Measurements from ENCODE around the gene MGLL.

DNA sequence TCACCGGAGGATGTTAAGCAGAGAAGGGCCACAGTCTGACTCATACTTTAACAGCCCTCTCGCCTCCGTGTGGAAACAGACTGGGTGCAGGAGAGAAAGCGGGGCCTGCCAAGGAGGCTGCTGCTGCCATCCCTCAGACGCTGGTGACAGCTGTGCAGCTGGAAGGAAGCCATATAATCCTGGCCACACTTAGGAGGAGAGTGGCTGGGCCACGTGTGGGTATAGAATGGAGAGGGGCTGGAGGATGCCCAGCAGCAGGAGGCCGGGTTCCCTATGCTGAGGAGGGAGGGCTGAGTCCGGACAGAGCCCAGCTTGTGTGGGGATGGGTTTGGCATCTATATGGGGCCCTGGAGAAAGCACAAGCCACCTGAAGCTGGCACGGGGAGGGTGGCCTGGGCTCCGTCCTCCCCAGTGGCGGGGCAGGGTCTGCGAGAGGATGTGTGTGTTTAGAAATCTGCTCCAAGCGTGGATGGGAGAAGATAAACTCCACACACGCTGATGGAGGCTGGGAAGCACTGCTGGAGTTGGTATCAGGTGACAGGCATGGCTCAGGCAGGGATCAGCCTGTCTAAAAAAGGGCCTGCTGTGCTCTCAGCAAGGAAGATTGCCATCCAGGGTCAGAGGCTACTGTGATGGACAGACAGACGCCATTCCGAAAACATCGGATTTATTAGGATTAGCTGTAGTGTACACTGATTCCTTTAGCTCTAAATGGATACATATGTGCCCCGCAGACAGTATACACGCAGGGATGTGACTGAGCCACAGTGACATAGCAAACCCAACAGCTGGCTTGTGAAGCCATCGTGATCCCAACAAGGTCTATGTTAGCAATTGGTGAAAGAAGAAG is 133.7 kb downstream of the MGLL start:
- TF ChIP-seq EZH2 (IDR thresholded peaks at IDR 0.05) (no peak), ZFX (IDR thresholded peaks at IDR 0.05) (no peak), JUND (IDR thresholded peaks at IDR 0.05) (no peak), EGR1 (IDR thresholded peaks at IDR 0.05; ENCODE audit: low read depth) (no peak), EZH2phosphoT487 (IDR thresholded peaks at IDR 0.05; ENCODE audit: borderline replicate concordance) (no peak), POLR2AphosphoS5 (IDR thresholded peaks at IDR 0.05; ENCODE audit: low read depth, low read length) (no peak)
- TF ChIP-seq, protein P1, sequence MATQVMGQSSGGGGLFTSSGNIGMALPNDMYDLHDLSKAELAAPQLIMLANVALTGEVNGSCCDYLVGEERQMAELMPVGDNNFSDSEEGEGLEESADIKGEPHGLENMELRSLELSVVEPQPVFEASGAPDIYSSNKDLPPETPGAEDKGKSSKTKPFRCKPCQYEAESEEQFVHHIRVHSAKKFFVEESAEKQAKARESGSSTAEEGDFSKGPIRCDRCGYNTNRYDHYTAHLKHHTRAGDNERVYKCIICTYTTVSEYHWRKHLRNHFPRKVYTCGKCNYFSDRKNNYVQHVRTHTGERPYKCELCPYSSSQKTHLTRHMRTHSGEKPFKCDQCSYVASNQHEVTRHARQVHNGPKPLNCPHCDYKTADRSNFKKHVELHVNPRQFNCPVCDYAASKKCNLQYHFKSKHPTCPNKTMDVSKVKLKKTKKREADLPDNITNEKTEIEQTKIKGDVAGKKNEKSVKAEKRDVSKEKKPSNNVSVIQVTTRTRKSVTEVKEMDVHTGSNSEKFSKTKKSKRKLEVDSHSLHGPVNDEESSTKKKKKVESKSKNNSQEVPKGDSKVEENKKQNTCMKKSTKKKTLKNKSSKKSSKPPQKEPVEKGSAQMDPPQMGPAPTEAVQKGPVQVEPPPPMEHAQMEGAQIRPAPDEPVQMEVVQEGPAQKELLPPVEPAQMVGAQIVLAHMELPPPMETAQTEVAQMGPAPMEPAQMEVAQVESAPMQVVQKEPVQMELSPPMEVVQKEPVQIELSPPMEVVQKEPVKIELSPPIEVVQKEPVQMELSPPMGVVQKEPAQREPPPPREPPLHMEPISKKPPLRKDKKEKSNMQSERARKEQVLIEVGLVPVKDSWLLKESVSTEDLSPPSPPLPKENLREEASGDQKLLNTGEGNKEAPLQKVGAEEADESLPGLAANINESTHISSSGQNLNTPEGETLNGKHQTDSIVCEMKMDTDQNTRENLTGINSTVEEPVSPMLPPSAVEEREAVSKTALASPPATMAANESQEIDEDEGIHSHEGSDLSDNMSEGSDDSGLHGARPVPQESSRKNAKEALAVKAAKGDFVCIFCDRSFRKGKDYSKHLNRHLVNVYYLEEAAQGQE (IDR thresholded peaks at IDR 0.05; ENCODE audit: low read depth): no peak
- TF ChIP-seq, protein P2, sequence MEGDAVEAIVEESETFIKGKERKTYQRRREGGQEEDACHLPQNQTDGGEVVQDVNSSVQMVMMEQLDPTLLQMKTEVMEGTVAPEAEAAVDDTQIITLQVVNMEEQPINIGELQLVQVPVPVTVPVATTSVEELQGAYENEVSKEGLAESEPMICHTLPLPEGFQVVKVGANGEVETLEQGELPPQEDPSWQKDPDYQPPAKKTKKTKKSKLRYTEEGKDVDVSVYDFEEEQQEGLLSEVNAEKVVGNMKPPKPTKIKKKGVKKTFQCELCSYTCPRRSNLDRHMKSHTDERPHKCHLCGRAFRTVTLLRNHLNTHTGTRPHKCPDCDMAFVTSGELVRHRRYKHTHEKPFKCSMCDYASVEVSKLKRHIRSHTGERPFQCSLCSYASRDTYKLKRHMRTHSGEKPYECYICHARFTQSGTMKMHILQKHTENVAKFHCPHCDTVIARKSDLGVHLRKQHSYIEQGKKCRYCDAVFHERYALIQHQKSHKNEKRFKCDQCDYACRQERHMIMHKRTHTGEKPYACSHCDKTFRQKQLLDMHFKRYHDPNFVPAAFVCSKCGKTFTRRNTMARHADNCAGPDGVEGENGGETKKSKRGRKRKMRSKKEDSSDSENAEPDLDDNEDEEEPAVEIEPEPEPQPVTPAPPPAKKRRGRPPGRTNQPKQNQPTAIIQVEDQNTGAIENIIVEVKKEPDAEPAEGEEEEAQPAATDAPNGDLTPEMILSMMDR (IDR thresholded peaks at IDR 0.05 in 2 of 3, conservative IDR thresholded peaks at IDR 0.05 in 1 of 3; ENCODE audit: borderline replicate concordance in 1 of 3, insufficient read depth in 1 of 3, low read depth in 2 of 3, low read length in 2 of 3): no peak
